NOMO-1 (cell line): Measurements from ENCODE around the gene ZC3H10.
"Not testable (repeated sequence)": the region's sequence is repeated elsewhere in the genome, so short reads cannot be mapped to it uniquely, and the experiment has no call there.

Experiments
- DNase-seq, 2 experiments: peaks; one replicate each; lab custom pipeline; 2025; ENCODE audit not compliant: unreplicated experiment in 2 of 2; lab: John Stamatoyannopoulos, UW

Gene ZC3H10

GRCh38 chr12:56117778-56118687 lies at the start of gene ZC3H10:
ZC3H10 (plus strand) TSS chr12:56118266; CDS start chr12:56120563, 2,297 bp downstream.
- peak; percentile 98 to 100 for DNase-seq

GRCh38 chr12:56071648-56072047 lies 46.4 kb upstream of the ZC3H10 start:
- no peak for DNase-seq

GRCh38 chr12:56074396-56074795 lies 43.7 kb upstream of the ZC3H10 start:
- DNase-seq = no peak

GRCh38 chr12:56077966-56078365 lies 40.1 kb upstream of the ZC3H10 start:
- DNase-seq = not testable (repeated sequence)

- no peak for DNase-seq
Measured at GRCh38 chr12:56078427-56078826, 39.6 kb upstream of the ZC3H10 start.

- peak; percentile 54 to 61 for DNase-seq
Measured at GRCh38 chr12:56078931-56079722, 38.9 kb upstream of the ZC3H10 start.

GRCh38 chr12:56079723-56080555 lies 38.1 kb upstream of the ZC3H10 start, which contains the start of gene ERBB3:
ERBB3 (plus strand) TSS chr12:56080165; CDS start chr12:56080301, 136 bp downstream.
- peak; percentile 67 to 79 for DNase-seq

GRCh38 chr12:56080556-56081138 lies 37.4 kb upstream of the ZC3H10 start:
- no peak for DNase-seq

- no peak for DNase-seq
Measured at GRCh38 chr12:56081393-56082347, 36.4 kb upstream of the ZC3H10 start.

- no peak for DNase-seq
Measured at GRCh38 chr12:56082382-56082781, 35.7 kb upstream of the ZC3H10 start.

- no peak for DNase-seq
Measured at GRCh38 chr12:56082967-56083366, 35.1 kb upstream of the ZC3H10 start.

- no peak for DNase-seq
Measured at GRCh38 chr12:56084958-56085543, 33.0 kb upstream of the ZC3H10 start.

GRCh38 chr12:56086096-56086495 lies 32.0 kb upstream of the ZC3H10 start:
- no peak for DNase-seq

- no peak for DNase-seq
Measured at GRCh38 chr12:56086608-56087007, 31.5 kb upstream of the ZC3H10 start.

- DNase-seq = no peak
Measured at GRCh38 chr12:56087220-56087619, 30.8 kb upstream of the ZC3H10 start.

- no peak for DNase-seq
Measured at GRCh38 chr12:56097738-56098137, 20.3 kb upstream of the ZC3H10 start.

- no peak for DNase-seq
Measured at GRCh38 chr12:56098592-56098991, 19.5 kb upstream of the ZC3H10 start.

GRCh38 chr12:56099787-56100186 lies 18.3 kb upstream of the ZC3H10 start:
- DNase-seq = no peak

GRCh38 chr12:56101045-56101444 lies 17.0 kb upstream of the ZC3H10 start:
- DNase-seq = no peak
